ENCODE data around the gene CSTF3.
A peak's percentile ranks its signal among the peaks of the same experiment; 100 is the strongest.
"Not testable (repeated sequence)": the region's sequence is repeated elsewhere in the genome, so short reads cannot be mapped to it uniquely, and the experiment has no call there.

Gene CSTF3

GRCh38 chr11:33161120-33162005 lies at the start of gene CSTF3:
TSS of gene CSTF3 (minus strand) at chr11:33161480. CDS start at chr11:33161325, 155 bp downstream.
- DNase-seq, result peak; percentile 93 to 94

GRCh38 chr11:33208150-33208549 lies 46.9 kb upstream of the CSTF3 start:
- DNase-seq, result no peak

GRCh38 chr11:33207408-33207985 lies 46.2 kb upstream of the CSTF3 start:
- DNase-seq, result no peak

GRCh38 chr11:33197915-33198727 lies 36.8 kb upstream of the CSTF3 start:
- DNase-seq, result no peak

- peak in 1 of 2 donors; percentile 34 for DNase-seq
Observed at GRCh38 chr11:33195462-33196173, 34.3 kb upstream of the CSTF3 start.

GRCh38 chr11:33194455-33194854 lies 33.2 kb upstream of the CSTF3 start:
- no peak for DNase-seq

- DNase-seq, result no peak
Observed at GRCh38 chr11:33191467-33191866, 30.2 kb upstream of the CSTF3 start.

GRCh38 chr11:33187998-33188722 lies 26.9 kb upstream of the CSTF3 start:
- no peak for DNase-seq

- no peak for DNase-seq
Observed at GRCh38 chr11:33185756-33186155, 24.5 kb upstream of the CSTF3 start.

GRCh38 chr11:33182246-33182878 lies 21.1 kb upstream of the CSTF3 start:
- DNase-seq, result no peak

GRCh38 chr11:33179348-33179803 lies 18.1 kb upstream of the CSTF3 start:
- DNase-seq, result peak in 1 of 2 donors; percentile 37

- no peak for DNase-seq
Observed at GRCh38 chr11:33178443-33179180, 17.3 kb upstream of the CSTF3 start.

GRCh38 chr11:33177676-33178336 lies 16.5 kb upstream of the CSTF3 start:
- no peak for DNase-seq

GRCh38 chr11:33176760-33177159 lies 15.5 kb upstream of the CSTF3 start:
- not testable (repeated sequence) for DNase-seq

GRCh38 chr11:33172996-33173395 lies 11.7 kb upstream of the CSTF3 start:
- DNase-seq, result no peak

GRCh38 chr11:33172345-33172744 lies 11.1 kb upstream of the CSTF3 start:
- DNase-seq, result no peak

- no peak for DNase-seq
Observed at GRCh38 chr11:33171251-33171650, 10.0 kb upstream of the CSTF3 start.

- DNase-seq, result no peak
Observed at GRCh38 chr11:33168709-33169200, 7.5 kb upstream of the CSTF3 start.

GRCh38 chr11:33162831-33163230 lies 1.6 kb upstream of the CSTF3 start:
- no peak for DNase-seq

GRCh38 chr11:33160587-33160986 lies 693 bp downstream of the CSTF3 start:
- DNase-seq, result no peak

Data from CD4-positive, alpha-beta T cell treated with Interferon alpha-2 for 1 hour (primary cell).